ENCODE results near the gene KRTAP5-5.
"Not testable (repeated sequence)": the region's sequence is repeated elsewhere in the genome, so short reads cannot be mapped to it uniquely, and the experiment has no call there.

KRTAP5-5 gene

DNA sequence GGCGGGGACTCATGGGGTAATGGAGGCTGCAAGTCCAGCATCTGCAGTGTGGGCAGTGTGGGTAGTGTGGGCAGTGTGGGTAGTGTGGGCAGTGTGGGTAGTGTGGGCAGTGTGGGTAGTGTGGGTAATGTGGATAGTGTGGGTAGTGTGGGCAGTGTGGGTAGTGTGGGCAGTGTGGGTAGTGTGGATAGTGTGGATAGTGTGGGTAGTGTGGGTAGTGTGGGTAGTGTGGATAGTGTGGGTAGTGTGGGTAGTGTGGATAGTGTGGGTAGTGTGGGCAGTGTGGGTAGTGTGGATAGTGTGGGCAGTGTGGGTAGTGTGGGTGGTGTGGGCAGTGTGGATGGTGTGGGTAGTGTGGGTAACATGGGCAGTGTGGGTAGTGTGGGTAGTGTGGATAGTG is 40.9 kb downstream of the KRTAP5-5 start:
- H3K4me3 ChIP-seq (ENCODE audit: low read length in 2 of 2); H4K91ac ChIP-seq (ENCODE audit: low read depth, low read length, poor library complexity); H3K18ac ChIP-seq (ENCODE audit: low read length); H2BK120ac ChIP-seq (ENCODE audit: low read depth, low read length); H3K4ac ChIP-seq (ENCODE audit: low read length); H3K27ac ChIP-seq (replicated peaks; ENCODE audit: low read length); H3K9ac ChIP-seq (ENCODE audit: low read depth, low read length, poor library complexity); H2BK5ac ChIP-seq (ENCODE audit: low read length); H3K9me3 ChIP-seq (replicated peaks in 1 of 2; ENCODE audit: control insufficient read depth in 2 of 2, insufficient read depth in 1 of 2, low read depth in 1 of 2, low read length in 2 of 2); DNase-seq (ENCODE audit: low spot score); H3K79me1 ChIP-seq (ENCODE audit: low read depth, low read length); H2AFZ ChIP-seq (ENCODE audit: low read length); H3K14ac ChIP-seq (ENCODE audit: low read length); H4K8ac ChIP-seq (ENCODE audit: low read depth, low read length); H2BK12ac ChIP-seq (ENCODE audit: low read length); H3K36me3 ChIP-seq (replicated peaks in 1 of 2; ENCODE audit: control insufficient read depth in 2 of 2, insufficient read depth in 2 of 2, low read length in 2 of 2); H3K4me2 ChIP-seq (ENCODE audit: insufficient read depth, low read length, poor library complexity, severe bottlenecking): not testable (repeated sequence)
- WGBS, 2 donors (ENCODE audit: extremely low coverage in 2 of 2, insufficient read length in 2 of 2, insufficient replicate concordance in 1 of 2): no CpG with 5 or more reads among the region's 1 CpG
- Histone ChIP-seq H2BK15ac (ENCODE audit: low read length) (peak overlapping the region; percentile 42), H3K23ac (ENCODE audit: low read depth, low read length, poor library complexity) (peak overlapping the region; percentile 38), H2AK5ac (ENCODE audit: low read depth, low read length) (peak overlapping the region; percentile 63), H3K27me3 (ENCODE audit: control insufficient read depth in 3 of 3, insufficient read depth in 3 of 3, low read depth in 1 of 3, low read length in 3 of 3) (peaks cover 0 to 51% (median 0%) of the 10 kb centered on the region in 3 experiments), H3K4me1 (ENCODE audit: control insufficient read depth in 2 of 2, insufficient read depth in 1 of 2, low read depth in 1 of 2, low read length in 2 of 2) (peaks cover 0 to 17% of the 10 kb centered on the region in 2 donors)

DNA sequence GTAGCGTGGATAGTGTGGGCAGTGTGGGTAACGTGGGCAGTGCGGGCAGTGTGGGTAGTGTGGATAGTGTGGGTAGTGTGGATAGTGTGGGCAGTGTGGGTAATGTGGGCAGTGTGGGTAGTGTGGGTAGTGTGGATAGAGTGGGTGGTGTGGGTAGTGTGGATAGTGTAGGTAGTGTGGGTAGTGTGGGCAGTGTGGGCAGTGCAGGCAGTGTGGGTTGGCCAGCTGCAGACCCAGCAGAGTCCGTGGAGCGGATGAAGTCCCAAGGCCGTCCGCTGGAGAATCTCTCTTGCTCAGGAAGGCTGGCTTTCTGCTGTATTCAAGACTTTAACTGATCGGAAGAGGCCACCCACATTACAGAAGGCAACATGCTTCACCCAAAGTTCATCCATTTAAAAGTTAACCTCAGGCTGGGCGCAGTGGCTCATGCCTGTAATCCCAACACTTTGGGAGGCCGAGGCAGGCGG is 41.4 kb downstream of the KRTAP5-5 start:
- Histone ChIP-seq H3K14ac (ENCODE audit: low read length) (no peak overlapping the region), H3K79me1 (ENCODE audit: low read depth, low read length) (no peaks in the 10 kb centered on the region), H3K4me2 (ENCODE audit: insufficient read depth, low read length, poor library complexity, severe bottlenecking) (no peak overlapping the region), H3K27me3 (ENCODE audit: control insufficient read depth in 3 of 3, insufficient read depth in 3 of 3, low read depth in 1 of 3, low read length in 3 of 3) (peaks cover 0 to 55% (median 0%) of the 10 kb centered on the region in 3 experiments), H4K91ac (ENCODE audit: low read depth, low read length, poor library complexity) (peak overlapping the region; percentile 98), H3K4me3 (ENCODE audit: low read length in 2 of 2) (no peak overlapping the region), H4K8ac (ENCODE audit: low read depth, low read length) (peak overlapping the region; percentile 100), H3K4me1 (ENCODE audit: control insufficient read depth in 2 of 2, insufficient read depth in 1 of 2, low read depth in 1 of 2, low read length in 2 of 2) (peaks cover 0 to 19% of the 10 kb centered on the region in 2 donors), H3K23ac (ENCODE audit: low read depth, low read length, poor library complexity) (peak overlapping the region; percentile 38), H2BK5ac (ENCODE audit: low read length) (no peak overlapping the region), H3K9ac (ENCODE audit: low read depth, low read length, poor library complexity) (peak overlapping the region; percentile 86), H2BK120ac (ENCODE audit: low read depth, low read length) (no peak overlapping the region), H3K4ac (ENCODE audit: low read length) (peak overlapping the region; percentile 99), H2BK15ac (ENCODE audit: low read length) (peak overlapping the region; percentile 42), H3K9me3 (replicated peaks in 1 of 2; ENCODE audit: control insufficient read depth in 2 of 2, insufficient read depth in 1 of 2, low read depth in 1 of 2, low read length in 2 of 2) (no peaks in the 10 kb centered on the region), H2AFZ (ENCODE audit: low read length) (no peak overlapping the region), H3K27ac (replicated peaks; ENCODE audit: low read length) (no peak overlapping the region), H2BK12ac (ENCODE audit: low read length) (peak overlapping the region; percentile 78), H2AK5ac (ENCODE audit: low read depth, low read length) (peak overlapping the region; percentile 63), H3K18ac (ENCODE audit: low read length) (peak overlapping the region; percentile 71), H3K36me3 (replicated peaks in 1 of 2; ENCODE audit: control insufficient read depth in 2 of 2, insufficient read depth in 2 of 2, low read length in 2 of 2) (no peaks in the 10 kb centered on the region)
- no peak for DNase-seq (ENCODE audit: low spot score)
- WGBS, 2 donors (ENCODE audit: extremely low coverage in 2 of 2, insufficient read length in 2 of 2, insufficient replicate concordance in 1 of 2): no CpG with 5 or more reads among the region's 11 CpGs

DNA sequence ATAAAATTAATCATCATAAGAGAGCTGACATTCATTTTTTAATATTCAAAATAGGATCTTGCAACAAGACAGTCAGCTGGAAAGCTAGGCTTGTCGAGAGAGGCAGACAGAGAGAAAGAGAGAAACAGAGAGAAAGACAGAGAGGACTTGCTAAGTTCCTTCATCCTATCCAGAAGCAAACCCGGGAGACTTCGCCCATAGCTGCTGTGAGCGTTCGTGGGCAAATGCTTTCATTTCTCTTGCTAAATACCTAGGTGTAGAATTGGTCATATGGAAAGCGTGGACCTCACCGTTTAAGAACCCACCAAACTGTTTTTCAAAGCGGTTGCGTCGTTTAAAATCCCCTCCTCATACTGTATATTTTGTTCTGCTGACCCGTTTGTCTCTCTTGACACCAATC is 42.1 kb downstream of the KRTAP5-5 start:
- H4K91ac ChIP-seq (ENCODE audit: low read depth, low read length, poor library complexity): no peak overlapping the region

DNA sequence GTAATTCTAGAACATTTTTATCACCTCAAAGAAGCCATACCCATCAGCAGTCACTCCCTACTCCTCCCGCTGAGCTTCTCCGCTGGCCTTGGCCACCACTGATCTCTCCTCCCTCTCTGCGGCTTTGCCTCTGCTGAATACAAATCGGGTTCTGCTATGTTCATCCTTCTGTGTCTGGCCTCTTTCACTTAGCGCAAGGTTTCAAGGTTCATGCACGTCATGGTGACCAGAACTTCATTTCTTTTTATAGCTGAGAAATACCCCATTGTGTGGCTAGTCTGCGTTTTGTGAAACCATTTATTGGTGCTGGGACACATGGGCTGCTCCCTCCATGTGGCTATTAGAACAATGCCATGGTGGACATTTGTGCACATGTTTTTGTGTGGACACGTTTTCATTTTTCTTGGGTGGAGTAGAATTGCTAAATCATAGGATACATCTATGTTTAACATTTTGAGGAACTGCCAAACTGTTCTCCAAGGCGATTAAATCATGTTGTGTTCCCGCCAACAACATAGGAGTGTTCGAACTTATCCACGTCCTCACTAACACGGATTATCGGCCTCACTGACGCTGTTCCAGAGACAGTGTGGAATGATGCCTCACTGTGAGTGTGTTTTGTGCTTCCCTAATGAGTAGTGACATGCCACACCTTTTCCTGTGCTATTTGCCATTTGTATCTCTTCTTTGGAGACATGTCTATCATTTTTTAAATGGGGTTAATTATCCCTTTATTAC is 43.2 kb downstream of the KRTAP5-5 start:
- no peak overlapping the region for H3K4me2 ChIP-seq (ENCODE audit: insufficient read depth, low read length, poor library complexity, severe bottlenecking)
- H3K18ac ChIP-seq (ENCODE audit: low read length): no peak overlapping the region
- H3K4ac ChIP-seq (ENCODE audit: low read length): no peak overlapping the region
- H4K8ac ChIP-seq (ENCODE audit: low read depth, low read length): no peak overlapping the region
- H3K23ac ChIP-seq (ENCODE audit: low read depth, low read length, poor library complexity): no peak overlapping the region
- no peak overlapping the region for H4K91ac ChIP-seq (ENCODE audit: low read depth, low read length, poor library complexity)
- H3K4me1 ChIP-seq (ENCODE audit: control insufficient read depth in 2 of 2, insufficient read depth in 1 of 2, low read depth in 1 of 2, low read length in 2 of 2): peaks cover 0 to 12% of the 10 kb centered on the region in 2 donors
- H3K36me3 ChIP-seq (replicated peaks in 1 of 2; ENCODE audit: control insufficient read depth in 2 of 2, insufficient read depth in 2 of 2, low read length in 2 of 2): no peaks in the 10 kb centered on the region
- H2BK15ac ChIP-seq (ENCODE audit: low read length): no peak overlapping the region
- no peak overlapping the region for H3K27ac ChIP-seq (replicated peaks; ENCODE audit: low read length)
- no peak overlapping the region for H2BK12ac ChIP-seq (ENCODE audit: low read length)
- no peaks in the 10 kb centered on the region for H3K79me1 ChIP-seq (ENCODE audit: low read depth, low read length)
- WGBS, 2 donors (ENCODE audit: extremely low coverage in 2 of 2, insufficient read length in 2 of 2, insufficient replicate concordance in 1 of 2): no CpG with 5 or more reads among the region's 15 CpGs
- peaks cover 0 to 50% (median 0%) of the 10 kb centered on the region in 3 experiments for H3K27me3 ChIP-seq (ENCODE audit: control insufficient read depth in 3 of 3, insufficient read depth in 3 of 3, low read depth in 1 of 3, low read length in 3 of 3)
- H2BK5ac ChIP-seq (ENCODE audit: low read length): no peak overlapping the region
- H3K9me3 ChIP-seq (replicated peaks in 1 of 2; ENCODE audit: control insufficient read depth in 2 of 2, insufficient read depth in 1 of 2, low read depth in 1 of 2, low read length in 2 of 2): no peaks in the 10 kb centered on the region
- DNase-seq (ENCODE audit: low spot score): no peak
- H3K14ac ChIP-seq (ENCODE audit: low read length): no peak overlapping the region
- no peak overlapping the region for H2AK5ac ChIP-seq (ENCODE audit: low read depth, low read length)
- no peak overlapping the region for H3K9ac ChIP-seq (ENCODE audit: low read depth, low read length, poor library complexity)
- H2BK120ac ChIP-seq (ENCODE audit: low read depth, low read length): no peak overlapping the region
- no peak overlapping the region for H2AFZ ChIP-seq (ENCODE audit: low read length)
- H3K4me3 ChIP-seq (ENCODE audit: low read length in 2 of 2): no peak overlapping the region

More for the DNA sequence above, 42.1 kb downstream of the KRTAP5-5 start:
- Histone ChIP-seq H2BK120ac (ENCODE audit: low read depth, low read length) (no peak overlapping the region), H3K9ac (ENCODE audit: low read depth, low read length, poor library complexity) (no peak overlapping the region), H3K79me1 (ENCODE audit: low read depth, low read length) (no peaks in the 10 kb centered on the region), H3K4me2 (ENCODE audit: insufficient read depth, low read length, poor library complexity, severe bottlenecking) (no peak overlapping the region), H3K9me3 (replicated peaks in 1 of 2; ENCODE audit: control insufficient read depth in 2 of 2, insufficient read depth in 1 of 2, low read depth in 1 of 2, low read length in 2 of 2) (no peaks in the 10 kb centered on the region), H3K27me3 (ENCODE audit: control insufficient read depth in 3 of 3, insufficient read depth in 3 of 3, low read depth in 1 of 3, low read length in 3 of 3) (peaks cover 0 to 55% (median 0%) of the 10 kb centered on the region in 3 experiments), H2AK5ac (ENCODE audit: low read depth, low read length) (no peak overlapping the region), H3K4me3 (ENCODE audit: low read length in 2 of 2) (no peak overlapping the region), H3K27ac (replicated peaks; ENCODE audit: low read length) (no peak overlapping the region), H3K14ac (ENCODE audit: low read length) (no peak overlapping the region), H3K23ac (ENCODE audit: low read depth, low read length, poor library complexity) (no peak overlapping the region), H2BK12ac (ENCODE audit: low read length) (no peak overlapping the region), H2AFZ (ENCODE audit: low read length) (no peak overlapping the region), H2BK5ac (ENCODE audit: low read length) (no peak overlapping the region), H4K8ac (ENCODE audit: low read depth, low read length) (no peak overlapping the region), H3K36me3 (replicated peaks in 1 of 2; ENCODE audit: control insufficient read depth in 2 of 2, insufficient read depth in 2 of 2, low read length in 2 of 2) (no peaks in the 10 kb centered on the region), H3K4me1 (ENCODE audit: control insufficient read depth in 2 of 2, insufficient read depth in 1 of 2, low read depth in 1 of 2, low read length in 2 of 2) (peaks cover 0 to 19% of the 10 kb centered on the region in 2 donors), H3K4ac (ENCODE audit: low read length) (no peak overlapping the region), H3K18ac (ENCODE audit: low read length) (no peak overlapping the region), H2BK15ac (ENCODE audit: low read length) (no peak overlapping the region)
- no peak for DNase-seq (ENCODE audit: low spot score)
- no CpG with 5 or more reads among the region's 11 CpGs for WGBS, 2 donors (ENCODE audit: extremely low coverage in 2 of 2, insufficient read length in 2 of 2, insufficient replicate concordance in 1 of 2)
